GM21526 (cell line): ENCODE results near the gene DPYSL4.

Experiments
- ATAC-seq: cut with Tn5 transposase; IDR thresholded peaks from one replicate; pipeline ENCODE4 v1.9.1; 2021; ENCODE audit warnings: moderate library complexity; ENCODE audit not compliant: unreplicated experiment, low FRiP score

Gene DPYSL4

GRCh38 chr10:132192991-132193665 lies 6.4 kb downstream of the DPYSL4 start:
- ATAC-seq: no peak

- ATAC-seq: no peak
Measured at GRCh38 chr10:132193907-132194552, 7.3 kb downstream of the DPYSL4 start.

- no peak for ATAC-seq
Measured at GRCh38 chr10:132194726-132195125, 8.0 kb downstream of the DPYSL4 start.

GRCh38 chr10:132195366-132196075 lies 8.8 kb downstream of the DPYSL4 start:
- ATAC-seq: no peak

- no peak for ATAC-seq
Measured at GRCh38 chr10:132196178-132197113, 9.7 kb downstream of the DPYSL4 start.

GRCh38 chr10:132197271-132198067 lies 10.7 kb downstream of the DPYSL4 start:
- no peak for ATAC-seq

- ATAC-seq: no peak
Measured at GRCh38 chr10:132198068-132198370, 11.3 kb downstream of the DPYSL4 start.

- no peak for ATAC-seq
Measured at GRCh38 chr10:132198381-132199181, 11.8 kb downstream of the DPYSL4 start.

GRCh38 chr10:132199268-132199853 lies 12.6 kb downstream of the DPYSL4 start:
- no peak for ATAC-seq

- ATAC-seq: no peak
Measured at GRCh38 chr10:132199854-132200311, 13.1 kb downstream of the DPYSL4 start.

GRCh38 chr10:132200344-132201110 lies 13.8 kb downstream of the DPYSL4 start:
- no peak for ATAC-seq

- no peak for ATAC-seq
Measured at GRCh38 chr10:132201111-132201969, 14.6 kb downstream of the DPYSL4 start.

- no peak for ATAC-seq
Measured at GRCh38 chr10:132202070-132202970, 15.6 kb downstream of the DPYSL4 start.

- ATAC-seq: no peak
Measured at GRCh38 chr10:132203256-132204077, 16.7 kb downstream of the DPYSL4 start.

- ATAC-seq: no peak
Measured at GRCh38 chr10:132204078-132204780, 17.5 kb downstream of the DPYSL4 start.
